K562 (cell line): ENCODE data around the gene ZNF266. TPM values are rescaled to one million over a fixed set of nuclear protein-coding genes. Genes with fewer than 3 reads are reported as not detected.

ENCODE experiments used
- ARHGAP35 ChIP-seq: fragments of 450-650 bp; IDR thresholded peaks from 2 replicates; pipeline ENCODE4 v1.6.1; 2018; ENCODE audit not compliant: partially characterized antibody
- CBX5 ChIP-seq: IDR thresholded peaks from 2 replicates; pipeline ENCODE4 v1.6.1; 2014; ENCODE audit warnings: low read depth, borderline replicate concordance
- DIDO1 ChIP-seq: fragments of 450-650 bp; IDR thresholded peaks from 2 replicates; pipeline ENCODE4 v1.6.1; 2016; ENCODE audit warnings: low read depth, missing biosample characterization, missing genetic modification characterization
- FOXA3 ChIP-seq, 2 experiments: fragments of 450-650 bp in 1 of 2; sonication (generic) in 1 of 2; formaldehyde crosslinking; IDR thresholded peaks in 1 of 2; conservative IDR thresholded peaks in 1 of 2; 2 replicates each; pipeline versions ENCODE4 v1.4.0 to v1.8.0; 2020 to 2022; ENCODE audit warnings: mild to moderate bottlenecking in 2 of 2, missing genetic modification reagents in 1 of 2
- GATAD2B ChIP-seq: fragments of 450-650 bp; IDR thresholded peaks from 2 replicates; pipeline ENCODE4 v1.6.1; 2017; ENCODE audit warnings: mild to moderate bottlenecking, borderline replicate concordance
- KDM4B ChIP-seq, 2 experiments: fragments of 450-650 bp in 1 of 2; sonication (generic) in 1 of 2; IDR thresholded peaks; 2 replicates each; pipeline ENCODE4 v1.6.1; 2016 to 2017; ENCODE audit warnings: borderline replicate concordance in 2 of 2, antibody characterized with exemption in 1 of 2, low read depth in 1 of 2, mild to moderate bottlenecking in 1 of 2
- PKNOX1 ChIP-seq: fragments of 450-650 bp; IDR thresholded peaks from 2 replicates; pipeline ENCODE4 v1.6.1; 2016
- TCF7 ChIP-seq: sonication (generic); IDR thresholded peaks from 2 replicates; pipeline ENCODE4 v1.6.1; 2016; ENCODE audit warnings: antibody characterized with exemption, borderline replicate concordance
- TSHZ1 ChIP-seq: fragments of 250-450 bp; sonication (Bioruptor Pico); IDR thresholded peaks from 2 replicates; pipeline ENCODE4 v1.4.0; 2020; ENCODE audit warnings: mild to moderate bottlenecking, moderate library complexity
- ZBTB1 ChIP-seq: sonication (generic); formaldehyde crosslinking; IDR thresholded peaks from 2 replicates; pipeline ENCODE4 v1.8.1; 2023; ENCODE audit warnings: missing genetic modification reagents, low read depth, mild to moderate bottlenecking, borderline replicate concordance
- ZNF121 ChIP-seq: sonication (generic); formaldehyde crosslinking; conservative IDR thresholded peaks from 2 replicates; pipeline ENCODE4 v1.8.0; 2022; ENCODE audit warnings: missing genetic modification reagents
- ZNF668 ChIP-seq: fragments of 250-450 bp; sonication (Bioruptor Pico); IDR thresholded peaks from 2 replicates; pipeline ENCODE4 v1.8.0; 2022; ENCODE audit warnings: mild to moderate bottlenecking, inconsistent platforms
- polyA plus RNA-seq, 8 experiments: library from polyadenylated mRNA; depleted of rRNA in 4 of 8; stranded (reverse) in 5 of 8; unstranded in 3 of 8; fragments of >200 nt; fragmentation: Nextera tagmentation in 2 of 8; fragmentation: Illumina TruSeq in 1 of 8; extraction: Ambion mirVana in 2 of 8; extraction: Trizol in 1 of 8; gene quantifications; 2 replicates each; pipeline versions ENCODE4 v1.2.1 to v1.2.3, GENCODE V29; 2011 to 2014; ENCODE audit warnings: inconsistent platforms in 1 of 8, missing spikeins in 1 of 8
- total RNA-seq, 7 experiments: library from RNA; depleted of rRNA in 6 of 7; stranded (reverse); fragments of >200 nt in 6 of 7; fragmentation: Illumina TruSeq in 2 of 7; extraction: Trizol in 2 of 7; gene quantifications; 2 replicates each; pipeline versions ENCODE4 v1.2.1 to v1.2.3, GENCODE V29; 2011 to 2021; ENCODE audit warnings: low replicate concordance in 1 of 7
- TF ChIP-seq, protein P1 (sequence below): sonication (generic); formaldehyde crosslinking; IDR thresholded peaks from 2 replicates; pipeline ENCODE4 v1.8.1; 2022; ENCODE audit warnings: missing genetic modification reagents
- TF ChIP-seq, protein P2 (sequence below): fragments of 450-650 bp; IDR thresholded peaks from 2 replicates; pipeline ENCODE4 v1.6.1; 2016; ENCODE audit warnings: mild to moderate bottlenecking

The ZNF266 gene
- total and polyA plus RNA-seq, 9 of the 15 experiments (the other 6 are each of a cell fraction or from before 2014, with no cell fraction given): 5.9 to 40.9 (median 20.3) TPM

DNA sequence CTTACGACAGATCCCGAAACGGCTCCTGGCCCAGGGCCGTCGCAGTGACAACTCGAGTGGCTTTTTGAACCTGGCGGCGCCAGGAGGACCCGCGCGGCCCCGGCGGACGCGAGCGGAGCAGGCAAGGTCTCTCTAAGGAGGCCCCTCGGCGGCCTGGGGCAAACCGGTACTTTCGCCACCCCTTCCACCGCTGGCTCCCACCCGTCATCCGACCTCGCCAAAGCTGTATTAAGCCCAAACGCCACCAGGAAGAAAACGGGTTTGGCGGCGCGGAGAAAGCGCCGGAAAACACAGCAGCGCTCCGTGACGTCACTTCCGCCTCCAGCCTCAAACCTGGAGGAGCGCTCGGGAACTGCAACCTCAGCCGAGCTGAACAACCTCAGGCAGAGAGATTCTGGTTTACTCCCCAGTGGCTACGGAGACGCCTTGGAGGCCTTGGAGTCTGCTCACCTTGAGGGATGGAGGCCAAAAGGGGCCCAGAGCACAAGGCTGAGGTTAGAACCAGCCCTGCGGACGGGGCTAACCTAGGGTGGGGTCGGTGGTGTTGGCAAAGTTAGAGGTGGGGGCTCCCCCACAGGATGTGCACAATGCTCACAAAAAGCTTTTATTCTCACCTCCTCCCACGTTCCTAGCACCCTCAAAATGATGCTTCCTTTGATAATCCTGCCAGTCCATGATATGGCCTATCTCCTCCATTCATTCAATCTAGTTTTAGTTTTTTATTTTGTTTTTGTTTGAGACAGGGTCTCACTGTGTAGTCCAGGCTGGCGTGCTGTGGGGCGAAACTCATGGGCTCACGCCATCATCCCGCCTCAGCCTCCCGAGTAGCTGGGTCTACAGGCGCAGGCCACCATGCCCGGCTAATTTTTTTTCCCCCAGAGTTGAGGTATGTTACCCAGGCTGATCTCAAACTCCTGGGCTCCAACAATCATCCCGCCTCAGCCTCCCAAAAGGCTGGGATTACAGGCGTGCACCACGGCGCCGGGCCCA, at the start of gene ZNF266 (continued):
- TF ChIP-seq TSHZ1 (CRISPR knock-in tag): no peak
- TF ChIP-seq ZNF668 (CRISPR knock-in tag): no peak
- TF ChIP-seq, protein P1, sequence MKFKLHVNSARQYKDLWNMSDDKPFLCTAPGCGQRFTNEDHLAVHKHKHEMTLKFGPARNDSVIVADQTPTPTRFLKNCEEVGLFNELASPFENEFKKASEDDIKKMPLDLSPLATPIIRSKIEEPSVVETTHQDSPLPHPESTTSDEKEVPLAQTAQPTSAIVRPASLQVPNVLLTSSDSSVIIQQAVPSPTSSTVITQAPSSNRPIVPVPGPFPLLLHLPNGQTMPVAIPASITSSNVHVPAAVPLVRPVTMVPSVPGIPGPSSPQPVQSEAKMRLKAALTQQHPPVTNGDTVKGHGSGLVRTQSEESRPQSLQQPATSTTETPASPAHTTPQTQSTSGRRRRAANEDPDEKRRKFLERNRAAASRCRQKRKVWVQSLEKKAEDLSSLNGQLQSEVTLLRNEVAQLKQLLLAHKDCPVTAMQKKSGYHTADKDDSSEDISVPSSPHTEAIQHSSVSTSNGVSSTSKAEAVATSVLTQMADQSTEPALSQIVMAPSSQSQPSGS: no peak
- TF ChIP-seq FOXA3 (CRISPR knock-in tag; conservative IDR thresholded peaks at IDR 0.05 in 1 of 2, IDR thresholded peaks at IDR 0.05 in 1 of 2): peak in 1 of 2 experiments; percentile 66; a peak in 2 of 4 replicates
- peak; percentile 74; the same call in 1 of the 2 replicates for TF ChIP-seq DIDO1 (tag)
- no peak for TF ChIP-seq ZBTB1
- TF ChIP-seq ZNF121 (CRISPR knock-in tag): peak; percentile 75
- peak; percentile 31; the same call in 1 of the 2 replicates for TF ChIP-seq PKNOX1
- TF ChIP-seq GATAD2B: no peak
- no peak for TF ChIP-seq KDM4B (IDR thresholded peaks at IDR 0.05; ENCODE audit: borderline replicate concordance in 2 of 2, low read depth in 1 of 2)
- TF ChIP-seq TCF7: no peak
- TF ChIP-seq, protein P2, sequence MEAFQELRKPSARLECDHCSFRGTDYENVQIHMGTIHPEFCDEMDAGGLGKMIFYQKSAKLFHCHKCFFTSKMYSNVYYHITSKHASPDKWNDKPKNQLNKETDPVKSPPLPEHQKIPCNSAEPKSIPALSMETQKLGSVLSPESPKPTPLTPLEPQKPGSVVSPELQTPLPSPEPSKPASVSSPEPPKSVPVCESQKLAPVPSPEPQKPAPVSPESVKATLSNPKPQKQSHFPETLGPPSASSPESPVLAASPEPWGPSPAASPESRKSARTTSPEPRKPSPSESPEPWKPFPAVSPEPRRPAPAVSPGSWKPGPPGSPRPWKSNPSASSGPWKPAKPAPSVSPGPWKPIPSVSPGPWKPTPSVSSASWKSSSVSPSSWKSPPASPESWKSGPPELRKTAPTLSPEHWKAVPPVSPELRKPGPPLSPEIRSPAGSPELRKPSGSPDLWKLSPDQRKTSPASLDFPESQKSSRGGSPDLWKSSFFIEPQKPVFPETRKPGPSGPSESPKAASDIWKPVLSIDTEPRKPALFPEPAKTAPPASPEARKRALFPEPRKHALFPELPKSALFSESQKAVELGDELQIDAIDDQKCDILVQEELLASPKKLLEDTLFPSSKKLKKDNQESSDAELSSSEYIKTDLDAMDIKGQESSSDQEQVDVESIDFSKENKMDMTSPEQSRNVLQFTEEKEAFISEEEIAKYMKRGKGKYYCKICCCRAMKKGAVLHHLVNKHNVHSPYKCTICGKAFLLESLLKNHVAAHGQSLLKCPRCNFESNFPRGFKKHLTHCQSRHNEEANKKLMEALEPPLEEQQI: no peak
- TF ChIP-seq CBX5: no peak
- TF ChIP-seq ARHGAP35: no peak
